HepG2 (cell line): ENCODE results near the gene DOC2A. TPM values are rescaled to one million over a fixed set of nuclear protein-coding genes. Genes with fewer than 3 reads are reported as not detected.

Experiments used
- GABPA ChIP-seq, 2 experiments: IDR thresholded peaks; 2 replicates each; pipeline ENCODE4 v1.6.1; 2011 to 2016; ENCODE audit warnings: low read depth in 2 of 2, low read length in 1 of 2, missing biosample characterization in 1 of 2, missing genetic modification characterization in 1 of 2
- HNRNPK ChIP-seq: fragments of 200-400 bp; formaldehyde crosslinking; IDR thresholded peaks from 2 replicates; pipeline ENCODE4 v1.6.1; 2018; ENCODE audit warnings: low read length, low read depth, moderate library complexity, mild to moderate bottlenecking; ENCODE audit not compliant: poor library complexity, severe bottlenecking
- PHF5A ChIP-seq: IDR thresholded peaks from one replicate; pipeline ENCODE4 v1.6.1; 2018; ENCODE audit warnings: low read depth, missing genetic modification reagents; ENCODE audit not compliant: unreplicated experiment
- POGZ ChIP-seq: sonication (generic); formaldehyde crosslinking; IDR thresholded peaks from 2 replicates; pipeline ENCODE4 v1.4.0; 2020; ENCODE audit warnings: mild to moderate bottlenecking, missing genetic modification reagents
- PPARG ChIP-seq: conservative IDR thresholded peaks from 2 replicates; pipeline ENCODE4 v1.6.1; 2016; ENCODE audit warnings: missing biosample characterization, missing genetic modification reagents
- SKI ChIP-seq: fragments of 450-650 bp; IDR thresholded peaks from one replicate; pipeline ENCODE4 v1.6.1; 2018; ENCODE audit warnings: mild to moderate bottlenecking; ENCODE audit not compliant: partially characterized antibody
- SP4 ChIP-seq: sonication (generic); formaldehyde crosslinking; IDR thresholded peaks from 2 replicates; pipeline ENCODE4 v1.8.1; 2023; ENCODE audit warnings: mild to moderate bottlenecking, missing genetic modification reagents
- SRSF9 ChIP-seq: fragments of 200-400 bp; formaldehyde crosslinking; IDR thresholded peaks from 2 replicates; pipeline ENCODE4 v1.6.1; 2018; ENCODE audit warnings: borderline replicate concordance, mild to moderate bottlenecking, low read depth, low read length; ENCODE audit not compliant: insufficient read depth, poor library complexity, severe bottlenecking
- SUZ12 ChIP-seq: fragments of 150-350 bp; IDR thresholded peaks from 2 replicates; pipeline ENCODE4 v1.6.1; 2014; ENCODE audit warnings: low read depth, low read length
- ZNF441 ChIP-seq: sonication (generic); formaldehyde crosslinking; IDR thresholded peaks from 2 replicates; pipeline ENCODE4 v1.7.0; 2021; ENCODE audit warnings: missing genetic modification reagents, borderline replicate concordance
- ZNF557 ChIP-seq: sonication (generic); formaldehyde crosslinking; IDR thresholded peaks from 2 replicates; pipeline ENCODE4 v1.4.0; 2020; ENCODE audit warnings: missing genetic modification reagents
- ZNF652 ChIP-seq: IDR thresholded peaks from 2 replicates; pipeline ENCODE4 v1.6.1; 2016; ENCODE audit warnings: low read depth, borderline replicate concordance
- polyA plus RNA-seq, 8 experiments: library from polyadenylated mRNA; depleted of rRNA in 3 of 8; stranded (reverse) in 7 of 8; unstranded in 1 of 8; fragments of >200 nt; fragmentation: Illumina TruSeq in 4 of 8; extraction: Trizol in 4 of 8; gene quantifications; 2 replicates each; pipeline versions ENCODE4 v1.2.1 to v1.2.3, GENCODE V29; 2011 to 2016; ENCODE audit warnings: low read depth in 4 of 8, missing spikeins in 1 of 8, mixed read lengths in 1 of 8; ENCODE audit not compliant: insufficient read depth in 1 of 8
- total RNA-seq, 5 experiments: library from RNA; depleted of rRNA; stranded (reverse); fragments of >200 nt; fragmentation: Illumina TruSeq; extraction: Trizol; gene quantifications; 2 replicates each; pipeline ENCODE4 v1.2.3, GENCODE V29; 2016; ENCODE audit warnings: low read depth in 1 of 5
- TF ChIP-seq, protein P1 (sequence below): IDR thresholded peaks from 2 replicates; pipeline ENCODE4 v1.4.0; 2020; ENCODE audit warnings: mild to moderate bottlenecking, missing genetic modification reagents
- TF ChIP-seq, protein P2 (sequence below): sonication (generic); formaldehyde crosslinking; conservative IDR thresholded peaks from 2 replicates; pipeline ENCODE4 v1.4.0; 2020; ENCODE audit warnings: missing genetic modification reagents
- TF ChIP-seq, protein P3 (sequence below): sonication (generic); formaldehyde crosslinking; IDR thresholded peaks from 2 replicates; pipeline ENCODE4 v1.5.1; 2020; ENCODE audit warnings: mild to moderate bottlenecking, missing genetic modification reagents, moderate library complexity
- TF ChIP-seq, protein P4 (sequence below): sonication (generic); formaldehyde crosslinking; IDR thresholded peaks from 2 replicates; pipeline ENCODE4 v1.9.0; 2021; ENCODE audit warnings: missing genetic modification reagents, mild to moderate bottlenecking, borderline replicate concordance

The DOC2A gene
- total and polyA plus RNA-seq, 2 of the 13 experiments (the other 11 are each of a cell fraction or from before 2014, with no cell fraction given), result 0.15 to 0.55 TPM

DNA sequence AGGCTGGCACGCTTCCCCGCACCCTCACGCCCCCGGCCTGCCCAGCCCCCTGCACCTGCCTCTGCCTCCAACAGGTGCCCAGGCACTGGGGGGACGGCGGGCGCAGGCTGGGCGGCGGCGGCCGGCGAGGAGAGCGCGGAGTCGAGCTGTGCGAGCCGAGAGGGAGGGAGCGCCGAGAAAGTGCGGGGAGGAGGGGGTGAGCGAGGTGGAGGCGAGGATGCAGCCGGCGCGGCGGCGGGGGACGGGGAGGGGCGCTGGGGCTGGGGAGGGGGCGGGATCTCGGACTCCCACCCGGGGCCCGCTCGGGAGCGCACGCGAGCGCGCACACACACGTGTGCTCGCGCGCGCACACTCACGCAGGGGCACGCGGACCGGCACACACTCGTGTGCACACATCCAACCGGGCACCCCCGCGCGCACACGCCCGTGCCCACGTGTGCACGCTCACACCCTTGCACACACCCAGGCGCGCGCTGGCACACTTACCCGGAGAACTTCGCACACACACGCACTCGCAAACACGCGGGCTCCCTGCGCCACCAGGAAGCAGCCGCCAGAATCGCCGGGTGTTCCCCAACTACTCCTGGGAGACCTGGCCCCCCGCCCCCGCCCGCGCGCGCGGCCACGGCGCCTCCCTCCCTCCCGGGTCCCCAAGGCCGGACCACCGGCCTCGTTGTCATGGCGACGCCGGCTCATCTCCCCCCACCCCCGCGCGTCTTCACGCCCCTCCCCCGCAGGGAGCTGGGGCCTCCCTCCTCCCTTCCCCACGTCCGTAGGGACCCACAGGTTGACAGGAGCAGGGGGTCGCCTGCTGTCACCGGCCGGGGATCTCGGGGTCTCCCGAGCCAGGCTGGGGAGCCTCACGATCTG, at the start of gene DOC2A (continued):
- TF ChIP-seq, protein P1, sequence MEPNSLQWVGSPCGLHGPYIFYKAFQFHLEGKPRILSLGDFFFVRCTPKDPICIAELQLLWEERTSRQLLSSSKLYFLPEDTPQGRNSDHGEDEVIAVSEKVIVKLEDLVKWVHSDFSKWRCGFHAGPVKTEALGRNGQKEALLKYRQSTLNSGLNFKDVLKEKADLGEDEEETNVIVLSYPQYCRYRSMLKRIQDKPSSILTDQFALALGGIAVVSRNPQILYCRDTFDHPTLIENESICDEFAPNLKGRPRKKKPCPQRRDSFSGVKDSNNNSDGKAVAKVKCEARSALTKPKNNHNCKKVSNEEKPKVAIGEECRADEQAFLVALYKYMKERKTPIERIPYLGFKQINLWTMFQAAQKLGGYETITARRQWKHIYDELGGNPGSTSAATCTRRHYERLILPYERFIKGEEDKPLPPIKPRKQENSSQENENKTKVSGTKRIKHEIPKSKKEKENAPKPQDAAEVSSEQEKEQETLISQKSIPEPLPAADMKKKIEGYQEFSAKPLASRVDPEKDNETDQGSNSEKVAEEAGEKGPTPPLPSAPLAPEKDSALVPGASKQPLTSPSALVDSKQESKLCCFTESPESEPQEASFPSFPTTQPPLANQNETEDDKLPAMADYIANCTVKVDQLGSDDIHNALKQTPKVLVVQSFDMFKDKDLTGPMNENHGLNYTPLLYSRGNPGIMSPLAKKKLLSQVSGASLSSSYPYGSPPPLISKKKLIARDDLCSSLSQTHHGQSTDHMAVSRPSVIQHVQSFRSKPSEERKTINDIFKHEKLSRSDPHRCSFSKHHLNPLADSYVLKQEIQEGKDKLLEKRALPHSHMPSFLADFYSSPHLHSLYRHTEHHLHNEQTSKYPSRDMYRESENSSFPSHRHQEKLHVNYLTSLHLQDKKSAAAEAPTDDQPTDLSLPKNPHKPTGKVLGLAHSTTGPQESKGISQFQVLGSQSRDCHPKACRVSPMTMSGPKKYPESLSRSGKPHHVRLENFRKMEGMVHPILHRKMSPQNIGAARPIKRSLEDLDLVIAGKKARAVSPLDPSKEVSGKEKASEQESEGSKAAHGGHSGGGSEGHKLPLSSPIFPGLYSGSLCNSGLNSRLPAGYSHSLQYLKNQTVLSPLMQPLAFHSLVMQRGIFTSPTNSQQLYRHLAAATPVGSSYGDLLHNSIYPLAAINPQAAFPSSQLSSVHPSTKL (CRISPR knock-in tag), result no peak
- no peak for TF ChIP-seq GABPA (IDR thresholded peaks at IDR 0.05; ENCODE audit: low read depth, low read length)
- no peak for TF ChIP-seq GABPA (CRISPR knock-in tag; IDR thresholded peaks at IDR 0.05; ENCODE audit: low read depth)
- TF ChIP-seq SP4 (CRISPR knock-in tag), result 0 out of 2 replicates have a peak, but pooled peaks have one; percentile 25
- no peak for TF ChIP-seq PHF5A (CRISPR knock-in tag)
- TF ChIP-seq POGZ (CRISPR knock-in tag), result no peak
- TF ChIP-seq SKI, result no peak
- TF ChIP-seq, protein P2, sequence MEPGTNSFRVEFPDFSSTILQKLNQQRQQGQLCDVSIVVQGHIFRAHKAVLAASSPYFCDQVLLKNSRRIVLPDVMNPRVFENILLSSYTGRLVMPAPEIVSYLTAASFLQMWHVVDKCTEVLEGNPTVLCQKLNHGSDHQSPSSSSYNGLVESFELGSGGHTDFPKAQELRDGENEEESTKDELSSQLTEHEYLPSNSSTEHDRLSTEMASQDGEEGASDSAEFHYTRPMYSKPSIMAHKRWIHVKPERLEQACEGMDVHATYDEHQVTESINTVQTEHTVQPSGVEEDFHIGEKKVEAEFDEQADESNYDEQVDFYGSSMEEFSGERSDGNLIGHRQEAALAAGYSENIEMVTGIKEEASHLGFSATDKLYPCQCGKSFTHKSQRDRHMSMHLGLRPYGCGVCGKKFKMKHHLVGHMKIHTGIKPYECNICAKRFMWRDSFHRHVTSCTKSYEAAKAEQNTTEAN, result 0 out of 2 replicates have a peak, but pooled peaks have one; percentile 32
- TF ChIP-seq ZNF652 (CRISPR knock-in tag), result no peak
- TF ChIP-seq, protein P3, sequence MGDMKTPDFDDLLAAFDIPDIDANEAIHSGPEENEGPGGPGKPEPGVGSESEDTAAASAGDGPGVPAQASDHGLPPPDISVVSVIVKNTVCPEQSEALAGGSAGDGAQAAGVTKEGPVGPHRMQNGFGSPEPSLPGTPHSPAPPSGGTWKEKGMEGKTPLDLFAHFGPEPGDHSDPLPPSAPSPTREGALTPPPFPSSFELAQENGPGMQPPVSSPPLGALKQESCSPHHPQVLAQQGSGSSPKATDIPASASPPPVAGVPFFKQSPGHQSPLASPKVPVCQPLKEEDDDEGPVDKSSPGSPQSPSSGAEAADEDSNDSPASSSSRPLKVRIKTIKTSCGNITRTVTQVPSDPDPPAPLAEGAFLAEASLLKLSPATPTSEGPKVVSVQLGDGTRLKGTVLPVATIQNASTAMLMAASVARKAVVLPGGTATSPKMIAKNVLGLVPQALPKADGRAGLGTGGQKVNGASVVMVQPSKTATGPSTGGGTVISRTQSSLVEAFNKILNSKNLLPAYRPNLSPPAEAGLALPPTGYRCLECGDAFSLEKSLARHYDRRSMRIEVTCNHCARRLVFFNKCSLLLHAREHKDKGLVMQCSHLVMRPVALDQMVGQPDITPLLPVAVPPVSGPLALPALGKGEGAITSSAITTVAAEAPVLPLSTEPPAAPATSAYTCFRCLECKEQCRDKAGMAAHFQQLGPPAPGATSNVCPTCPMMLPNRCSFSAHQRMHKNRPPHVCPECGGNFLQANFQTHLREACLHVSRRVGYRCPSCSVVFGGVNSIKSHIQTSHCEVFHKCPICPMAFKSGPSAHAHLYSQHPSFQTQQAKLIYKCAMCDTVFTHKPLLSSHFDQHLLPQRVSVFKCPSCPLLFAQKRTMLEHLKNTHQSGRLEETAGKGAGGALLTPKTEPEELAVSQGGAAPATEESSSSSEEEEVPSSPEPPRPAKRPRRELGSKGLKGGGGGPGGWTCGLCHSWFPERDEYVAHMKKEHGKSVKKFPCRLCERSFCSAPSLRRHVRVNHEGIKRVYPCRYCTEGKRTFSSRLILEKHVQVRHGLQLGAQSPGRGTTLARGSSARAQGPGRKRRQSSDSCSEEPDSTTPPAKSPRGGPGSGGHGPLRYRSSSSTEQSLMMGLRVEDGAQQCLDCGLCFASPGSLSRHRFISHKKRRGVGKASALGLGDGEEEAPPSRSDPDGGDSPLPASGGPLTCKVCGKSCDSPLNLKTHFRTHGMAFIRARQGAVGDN (CRISPR knock-in tag), result peak; percentile 32; the same call in 1 of the 2 replicates
- no peak for TF ChIP-seq PPARG
- TF ChIP-seq ZNF441 (CRISPR knock-in tag), result peak; percentile 62; the same call in 1 of the 2 replicates
- TF ChIP-seq, protein P4, sequence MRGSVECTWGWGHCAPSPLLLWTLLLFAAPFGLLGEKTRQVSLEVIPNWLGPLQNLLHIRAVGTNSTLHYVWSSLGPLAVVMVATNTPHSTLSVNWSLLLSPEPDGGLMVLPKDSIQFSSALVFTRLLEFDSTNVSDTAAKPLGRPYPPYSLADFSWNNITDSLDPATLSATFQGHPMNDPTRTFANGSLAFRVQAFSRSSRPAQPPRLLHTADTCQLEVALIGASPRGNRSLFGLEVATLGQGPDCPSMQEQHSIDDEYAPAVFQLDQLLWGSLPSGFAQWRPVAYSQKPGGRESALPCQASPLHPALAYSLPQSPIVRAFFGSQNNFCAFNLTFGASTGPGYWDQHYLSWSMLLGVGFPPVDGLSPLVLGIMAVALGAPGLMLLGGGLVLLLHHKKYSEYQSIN (CRISPR knock-in tag), result no peak
- TF ChIP-seq SRSF9, result no peak
- TF ChIP-seq ZNF557 (CRISPR knock-in tag), result no peak
- no peak for TF ChIP-seq SUZ12
- peak; percentile 66 for TF ChIP-seq HNRNPK
